Ramos (cell line): ENCODE results near the gene STAG2.
"Not testable (repeated sequence)": the region's sequence is repeated elsewhere in the genome, so short reads cannot be mapped to it uniquely, and the experiment has no call there.

Experiments used
- in situ Hi-C: fragments of 300-500 bp; cut with MboI; formaldehyde crosslinking; loops from one replicate; pipeline ENCODE4 v1.14.3; 2022; ENCODE audit warnings: low sequenced_read_pairs; ENCODE audit not compliant: unreplicated experiment

Gene STAG2

GRCh38 chrX:124132437-124132836 lies 170.9 kb downstream of the STAG2 start:
- in situ Hi-C loops: not testable (repeated sequence)

- in situ Hi-C loops: no loop called here
Observed at GRCh38 chrX:124145749-124146148, 184.2 kb downstream of the STAG2 start.

- in situ Hi-C loops: no loop called here
Observed at GRCh38 chrX:124151195-124151594, 189.7 kb downstream of the STAG2 start.
